Activated CD4-positive, alpha-beta T cell treated with anti-CD3 and anti-CD28 coated beads, Interleukin-2, amount 10 ng/mL, durations not matched to agents 24 days and 14 days (primary cell): ENCODE data around the gene MFF. TPM values are rescaled to one million over a fixed set of nuclear protein-coding genes. Genes with fewer than 3 reads are reported as not detected.
"Not testable (repeated sequence)": the region's sequence is repeated elsewhere in the genome, so short reads cannot be mapped to it uniquely, and the experiment has no call there.

ENCODE experiments used
- DNase-seq: peaks from one replicate; pipeline ENCODE4 v3.0.0; 2022
- H3K27ac Mint-ChIP-seq: one replicate; pipeline ENCODE4 v1.8.0; 2022; ENCODE audit warnings: mild to moderate bottlenecking, mixed read lengths
- H3K27me3 Mint-ChIP-seq: one replicate; pipeline ENCODE4 v1.8.0; 2022; ENCODE audit warnings: mixed read lengths
- H3K36me3 Mint-ChIP-seq: one replicate; pipeline ENCODE4 v1.8.0; 2022; ENCODE audit warnings: low read depth, mild to moderate bottlenecking, mixed read lengths
- H3K4me1 Mint-ChIP-seq: one replicate; pipeline ENCODE4 v1.8.0; 2021; ENCODE audit warnings: mixed read lengths
- H3K4me3 Mint-ChIP-seq: one replicate; pipeline ENCODE4 v1.8.0; 2022; ENCODE audit warnings: mild to moderate bottlenecking, moderate library complexity, mixed read lengths
- H3K9me3 Mint-ChIP-seq: one replicate; pipeline ENCODE4 v1.8.0; 2021; ENCODE audit warnings: mixed read lengths
- intact Hi-C: fragments of 100-400 bp; cut with micrococcal nuclease; formaldehyde crosslinking; loops from one replicate; pipeline ENCODE4 v1.15.1; 2023
- total RNA-seq: library from RNA; stranded (reverse); gene quantifications from 2 replicates; pipeline ENCODE4 v1.2.3, GENCODE V29; 2022

Gene MFF
- total RNA-seq, 1 donor from 2014 or later, result 71.6 TPM

DNA sequence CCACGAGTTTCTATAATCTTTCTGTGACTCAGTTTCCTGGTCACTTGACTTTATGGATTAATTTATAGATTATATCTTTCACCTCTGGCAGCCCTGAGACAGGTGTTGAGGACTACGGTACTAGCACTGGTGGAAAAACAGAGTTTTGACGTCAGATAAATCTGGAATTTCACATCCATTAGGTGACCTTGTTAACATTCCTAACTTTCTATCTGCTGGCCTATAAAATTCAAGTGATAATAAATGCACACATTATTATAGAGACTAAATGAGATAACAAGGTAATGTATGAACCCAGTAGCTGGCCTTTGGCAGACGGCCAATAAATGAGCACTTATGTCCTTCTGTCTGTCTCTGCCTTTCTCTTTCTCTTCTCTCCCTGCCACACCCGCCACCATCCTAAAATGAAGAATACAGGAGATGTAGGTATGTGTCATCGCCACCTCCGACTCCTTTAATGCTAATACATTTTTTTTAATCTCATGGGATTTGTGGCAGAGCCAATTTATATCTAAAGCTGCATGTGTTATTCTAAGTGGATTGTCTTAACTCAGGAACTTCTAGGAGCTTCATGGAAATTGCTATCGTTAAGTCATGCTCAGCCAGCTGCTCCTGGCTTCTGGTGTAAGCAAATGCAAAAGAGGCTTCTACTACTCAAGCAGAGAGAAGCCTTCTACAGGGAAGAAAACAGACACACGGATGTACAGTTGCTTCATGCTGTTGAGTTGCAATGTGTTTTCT is 51.8 kb downstream of the MFF start:
- Mint-ChIP-seq H3K36me3 (no peaks in the 10 kb centered on the region), H3K4me3 (no peak overlapping the region), H3K9me3 (no peaks in the 10 kb centered on the region), H3K27ac (no peak overlapping the region), H3K4me1 (peaks cover 8% of the 10 kb centered on the region), H3K27me3 (no peaks in the 10 kb centered on the region)
- no peak for DNase-seq
- intact Hi-C loops, result no loop called here

DNA sequence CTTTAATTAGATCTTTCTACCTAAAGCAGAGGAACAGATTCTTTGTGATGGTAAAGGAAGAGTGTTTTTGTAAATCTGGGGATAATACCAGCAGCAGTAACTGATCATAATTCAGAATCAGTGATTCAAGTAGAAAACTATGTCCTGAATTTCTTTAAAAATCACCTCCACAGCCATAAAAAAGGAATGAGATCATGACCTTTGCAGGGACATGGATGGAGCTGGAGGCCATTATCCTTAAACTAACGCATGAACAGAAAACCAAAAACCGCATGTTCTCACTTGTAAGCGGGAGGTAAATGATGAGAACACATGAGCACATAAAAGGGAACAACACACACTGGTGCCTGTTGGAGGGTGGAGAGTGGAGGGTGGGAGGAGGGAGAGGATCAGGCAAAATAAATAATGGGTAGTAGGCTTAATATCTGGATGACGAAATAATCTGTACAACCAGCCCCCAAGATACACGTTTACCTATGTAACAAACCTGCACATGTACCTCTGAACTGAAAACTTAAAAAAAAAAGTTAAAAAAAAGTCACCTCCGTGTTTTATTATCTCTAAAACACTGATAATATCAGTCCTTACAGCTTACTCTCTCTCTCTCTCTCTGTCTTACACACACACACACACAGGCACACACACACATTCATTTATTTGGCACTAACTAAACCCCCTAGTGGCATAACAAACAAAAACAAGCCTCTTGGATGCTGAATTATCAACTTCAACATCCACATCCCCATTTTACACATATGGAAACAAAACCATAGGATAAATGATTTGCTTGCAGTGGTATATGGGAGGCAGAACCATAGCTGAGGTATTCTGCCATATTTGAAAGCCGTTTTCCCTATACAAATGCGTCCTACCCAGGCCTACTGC is 52.7 kb downstream of the MFF start:
- intact Hi-C loops, result no loop called here
- Mint-ChIP-seq H3K9me3 (peaks cover 3% of the 10 kb centered on the region), H3K27ac (no peak overlapping the region), H3K4me1 (peaks cover 12% of the 10 kb centered on the region), H3K4me3 (no peak overlapping the region), H3K36me3 (no peaks in the 10 kb centered on the region), H3K27me3 (no peaks in the 10 kb centered on the region)
- DNase-seq, result no peak

DNA sequence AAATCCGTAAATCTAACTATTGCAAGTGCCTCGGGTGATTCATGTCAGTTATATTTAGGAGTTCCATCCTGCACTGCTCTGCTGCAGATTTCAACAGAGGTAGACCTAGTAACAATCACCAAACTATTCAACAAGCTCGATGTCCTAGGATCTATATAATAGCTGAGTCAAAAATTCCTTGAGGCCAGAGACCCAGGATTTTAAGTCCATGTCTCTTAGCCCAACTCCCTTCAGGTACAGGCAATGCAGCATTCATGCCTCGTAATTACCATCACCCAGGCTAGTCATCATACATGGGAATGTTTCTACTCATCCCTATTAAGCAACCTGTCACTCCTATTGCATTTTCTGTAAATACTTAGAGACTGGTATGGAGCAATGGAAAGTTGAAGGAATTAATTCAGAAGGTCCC is 53.3 kb downstream of the MFF start:
- H3K9me3 Mint-ChIP-seq, result peaks cover 3% of the 10 kb centered on the region
- intact Hi-C loops, result no loop called here
- H3K4me3 Mint-ChIP-seq, result no peak overlapping the region
- no peak for DNase-seq
- H3K27ac Mint-ChIP-seq, result no peak overlapping the region
- H3K36me3 Mint-ChIP-seq, result no peaks in the 10 kb centered on the region
- no peaks in the 10 kb centered on the region for H3K27me3 Mint-ChIP-seq
- H3K4me1 Mint-ChIP-seq, result peaks cover 9% of the 10 kb centered on the region

DNA sequence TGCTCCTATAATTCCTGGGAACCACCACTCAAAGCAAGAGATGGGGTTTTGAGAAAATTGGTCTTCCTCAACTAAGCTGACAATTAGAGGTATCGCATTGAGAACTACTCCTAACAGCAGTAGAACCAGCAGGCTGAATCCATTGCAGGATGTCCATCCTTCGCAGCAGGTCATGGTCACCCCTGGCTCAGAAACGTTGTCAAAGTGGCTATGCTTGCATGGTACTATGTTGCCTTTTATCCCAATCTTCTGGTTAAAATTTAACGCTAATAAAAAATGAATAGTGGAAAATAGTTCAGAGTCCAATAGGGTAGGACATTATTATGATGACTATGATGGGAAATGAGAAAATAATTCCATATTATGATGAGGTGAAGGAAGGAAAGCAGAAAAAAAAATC is 54.0 kb downstream of the MFF start, which contains the start of gene TM4SF20:
Gene TM4SF20, minus strand, starts transcription at position 212 of the 400 bp plus-strand sequence. Its CDS starts 38 bp downstream, at position 174.
- Mint-ChIP-seq H3K4me1 (peaks cover 9% of the 10 kb centered on the region), H3K36me3 (no peaks in the 10 kb centered on the region), H3K27ac (no peak within 1 kb of the TSS), H3K9me3 (peaks cover 3% of the 10 kb centered on the region), H3K27me3 (no peaks in the 10 kb centered on the region), H3K4me3 (no peak within 1 kb of the TSS)
- DNase-seq, result no peak
- intact Hi-C loops, result no loop called here

DNA sequence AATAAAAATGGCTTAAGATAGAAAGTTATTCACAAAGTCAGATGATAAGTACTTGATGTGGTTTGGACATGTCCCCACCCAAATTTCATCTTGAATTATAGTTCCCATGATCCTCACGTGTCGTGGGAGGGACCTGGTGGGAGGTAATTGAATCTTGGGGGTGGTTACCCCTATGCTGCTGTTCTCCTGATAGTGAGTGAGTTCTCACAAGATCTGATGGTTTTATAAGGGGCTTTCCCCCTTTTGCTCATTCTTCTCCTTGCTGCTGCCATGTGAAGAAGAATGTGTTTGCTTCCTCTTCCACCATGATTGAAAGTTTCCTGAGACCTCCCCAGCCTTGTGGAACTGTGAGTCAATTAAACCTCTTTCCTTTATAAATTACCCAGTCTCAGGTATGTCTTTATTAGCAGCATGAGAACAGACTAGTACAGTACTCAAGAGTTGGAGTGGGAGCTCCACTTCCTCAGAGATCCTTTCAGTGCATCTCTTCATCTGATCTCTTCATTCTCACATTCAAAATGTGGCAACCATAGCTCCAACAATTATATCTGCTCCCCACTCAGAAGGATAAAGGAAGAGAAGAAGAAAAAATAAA is 57.3 kb downstream of the MFF start:
- intact Hi-C loops, DNase-seq, H3K9me3 Mint-ChIP-seq, H3K27me3 Mint-ChIP-seq, H3K4me3 Mint-ChIP-seq, H3K36me3 Mint-ChIP-seq, H3K27ac Mint-ChIP-seq: not testable (repeated sequence)
- peaks cover 12% of the 10 kb centered on the region for H3K4me1 Mint-ChIP-seq

DNA sequence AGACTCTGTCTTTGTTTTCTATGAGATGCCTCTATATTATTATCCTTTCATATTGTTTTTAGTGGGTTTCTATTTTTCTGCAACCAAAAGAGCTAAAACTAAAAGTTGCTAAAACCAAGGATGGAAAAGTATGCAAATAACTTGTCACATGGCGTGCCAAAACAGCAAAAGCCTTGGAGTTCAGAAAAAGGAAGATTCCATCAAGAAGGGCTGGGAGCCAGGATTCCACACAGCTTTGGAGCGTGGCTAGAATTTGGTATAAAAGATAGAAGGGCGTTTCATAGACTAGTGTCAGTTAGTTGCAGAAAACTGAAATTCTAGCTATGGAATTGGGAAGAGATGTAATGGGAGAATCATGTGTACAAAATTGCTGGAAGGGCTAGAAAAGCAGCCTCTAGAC is 58.6 kb downstream of the MFF start:
- Mint-ChIP-seq H3K27me3 (no peaks in the 10 kb centered on the region), H3K36me3 (no peaks in the 10 kb centered on the region), H3K4me1 (peaks cover 12% of the 10 kb centered on the region), H3K27ac (no peak overlapping the region), H3K9me3 (peaks cover 3% of the 10 kb centered on the region), H3K4me3 (no peak overlapping the region)
- DNase-seq, result no peak
- intact Hi-C loops, result no loop called here

DNA sequence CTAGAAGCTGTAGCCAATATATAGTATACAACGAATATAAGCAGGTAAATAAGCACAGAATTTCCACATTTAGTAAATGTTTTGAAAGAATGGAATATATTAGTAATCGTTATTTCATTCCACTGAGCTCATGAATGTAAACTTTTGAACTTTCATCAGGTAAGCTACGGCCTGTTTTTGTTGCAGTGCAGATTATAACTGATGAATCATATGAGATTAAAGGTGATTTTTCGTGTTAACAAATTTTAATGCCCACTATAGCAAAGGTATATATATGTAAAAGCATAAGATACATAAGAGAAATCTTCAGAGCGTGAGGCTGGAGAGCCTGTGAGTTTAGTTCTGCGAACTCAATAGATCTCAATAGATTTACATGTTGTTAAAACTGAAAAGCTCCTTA is 61.6 kb downstream of the MFF start:
- Mint-ChIP-seq H3K27ac (no peak overlapping the region), H3K4me3 (no peak overlapping the region), H3K4me1 (peaks cover 12% of the 10 kb centered on the region), H3K36me3 (no peaks in the 10 kb centered on the region), H3K27me3 (no peaks in the 10 kb centered on the region), H3K9me3 (peaks cover 3% of the 10 kb centered on the region)
- DNase-seq, result no peak
- intact Hi-C loops, result no loop called here

DNA sequence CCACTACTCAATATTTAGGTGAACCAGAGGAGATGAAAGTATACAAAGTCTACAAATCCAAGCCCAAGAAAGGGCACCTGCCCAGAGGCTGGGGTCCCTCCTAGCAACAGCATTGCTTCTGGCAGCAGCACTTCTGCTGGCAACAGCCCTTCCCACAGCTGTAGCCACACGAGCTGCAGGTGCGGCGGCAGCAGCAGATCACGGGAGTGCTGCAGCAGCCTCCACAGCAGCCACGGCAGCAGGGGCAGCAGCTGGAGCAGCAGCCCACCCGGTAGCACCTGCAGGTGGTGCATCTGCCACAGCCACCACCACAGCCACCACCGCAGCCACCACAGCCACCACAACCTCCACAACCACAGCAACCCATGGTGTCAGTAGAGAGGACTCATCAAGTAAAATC is 62.5 kb downstream of the MFF start, which contains the start of gene SCYGR1:
Gene SCYGR1, minus strand, starts transcription at position 367 of the 400 bp plus-strand sequence. Its CDS starts 0 bp downstream, at position 367.
- H3K27me3 Mint-ChIP-seq, H3K36me3 Mint-ChIP-seq, H3K4me1 Mint-ChIP-seq, H3K4me3 Mint-ChIP-seq, H3K27ac Mint-ChIP-seq, DNase-seq, H3K9me3 Mint-ChIP-seq, intact Hi-C loops: not testable (repeated sequence)

DNA sequence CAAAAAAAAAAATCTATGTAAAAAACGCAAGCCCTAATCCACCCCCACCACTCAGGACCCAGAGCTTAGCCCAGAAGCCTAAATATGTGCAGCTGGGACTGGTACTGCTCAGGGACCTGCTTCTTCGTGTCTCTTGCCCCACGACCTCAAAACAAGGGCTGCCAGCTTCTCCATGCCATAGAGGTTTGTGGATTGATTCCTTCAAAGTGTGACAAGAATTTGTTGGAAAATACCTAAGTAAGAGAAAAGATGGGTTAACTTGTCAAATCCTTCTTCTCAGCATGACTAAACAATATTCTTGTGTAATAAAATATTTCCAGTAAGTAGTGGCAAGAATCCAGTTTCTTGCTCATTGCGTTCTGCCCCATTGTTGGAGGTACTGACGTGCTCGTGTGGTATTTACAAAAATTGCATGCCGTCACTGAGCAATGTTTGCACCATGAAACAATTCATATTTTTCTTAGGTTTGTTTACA is 63.5 kb downstream of the MFF start:
- no peak for DNase-seq
- Mint-ChIP-seq H3K4me3 (no peak overlapping the region), H3K36me3 (no peaks in the 10 kb centered on the region), H3K27me3 (no peaks in the 10 kb centered on the region), H3K27ac (no peak overlapping the region), H3K4me1 (peaks cover 6% of the 10 kb centered on the region), H3K9me3 (no peaks in the 10 kb centered on the region)
- intact Hi-C loops, result no loop called here

DNA sequence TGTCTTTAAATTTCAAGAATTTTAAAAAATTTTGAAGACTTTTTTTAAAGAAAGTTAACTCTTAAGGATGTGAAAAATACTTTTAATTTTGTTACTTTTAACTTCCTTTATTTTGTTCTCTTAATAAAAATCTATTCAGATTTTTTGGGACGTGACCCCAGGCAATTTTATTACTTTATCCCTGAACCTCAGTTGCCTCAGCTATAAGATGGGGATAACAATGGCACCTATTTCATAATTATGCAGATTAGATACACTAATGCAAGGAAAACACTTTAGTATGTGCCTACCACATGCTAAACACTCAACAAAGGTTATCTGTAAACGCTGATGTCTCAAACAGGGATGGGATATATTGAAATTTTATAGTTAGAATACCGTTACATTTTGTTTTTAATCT is 64.2 kb downstream of the MFF start:
- intact Hi-C loops, result no loop called here
- H3K4me3 Mint-ChIP-seq, result no peak overlapping the region
- no peaks in the 10 kb centered on the region for H3K27me3 Mint-ChIP-seq
- H3K4me1 Mint-ChIP-seq, result peaks cover 6% of the 10 kb centered on the region
- no peak overlapping the region for H3K27ac Mint-ChIP-seq
- no peak for DNase-seq
- H3K9me3 Mint-ChIP-seq, result no peaks in the 10 kb centered on the region
- H3K36me3 Mint-ChIP-seq, result no peaks in the 10 kb centered on the region

DNA sequence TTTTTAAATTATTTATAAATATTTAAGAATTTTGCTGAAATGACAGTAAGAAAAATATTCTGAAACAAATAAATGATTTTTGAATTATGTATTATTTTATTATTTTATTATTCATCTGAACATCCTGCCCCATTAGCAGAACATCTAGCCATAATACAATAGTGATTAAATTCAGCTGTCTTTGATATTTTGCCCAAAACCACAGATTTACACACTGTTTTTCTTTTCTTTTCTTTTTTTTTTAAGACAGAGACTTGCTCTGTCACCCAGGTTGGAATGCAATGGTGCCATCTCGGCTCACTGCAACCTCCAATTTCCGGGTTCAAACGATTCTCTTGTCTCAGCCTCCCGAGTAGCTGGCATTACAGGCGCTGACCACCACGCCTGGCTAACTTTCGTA is 64.6 kb downstream of the MFF start:
- Mint-ChIP-seq H3K4me1 (peaks cover 6% of the 10 kb centered on the region), H3K27me3 (no peaks in the 10 kb centered on the region), H3K4me3 (no peak overlapping the region), H3K36me3 (no peaks in the 10 kb centered on the region), H3K27ac (no peak overlapping the region), H3K9me3 (no peaks in the 10 kb centered on the region)
- no peak for DNase-seq
- intact Hi-C loops, result no loop called here

DNA sequence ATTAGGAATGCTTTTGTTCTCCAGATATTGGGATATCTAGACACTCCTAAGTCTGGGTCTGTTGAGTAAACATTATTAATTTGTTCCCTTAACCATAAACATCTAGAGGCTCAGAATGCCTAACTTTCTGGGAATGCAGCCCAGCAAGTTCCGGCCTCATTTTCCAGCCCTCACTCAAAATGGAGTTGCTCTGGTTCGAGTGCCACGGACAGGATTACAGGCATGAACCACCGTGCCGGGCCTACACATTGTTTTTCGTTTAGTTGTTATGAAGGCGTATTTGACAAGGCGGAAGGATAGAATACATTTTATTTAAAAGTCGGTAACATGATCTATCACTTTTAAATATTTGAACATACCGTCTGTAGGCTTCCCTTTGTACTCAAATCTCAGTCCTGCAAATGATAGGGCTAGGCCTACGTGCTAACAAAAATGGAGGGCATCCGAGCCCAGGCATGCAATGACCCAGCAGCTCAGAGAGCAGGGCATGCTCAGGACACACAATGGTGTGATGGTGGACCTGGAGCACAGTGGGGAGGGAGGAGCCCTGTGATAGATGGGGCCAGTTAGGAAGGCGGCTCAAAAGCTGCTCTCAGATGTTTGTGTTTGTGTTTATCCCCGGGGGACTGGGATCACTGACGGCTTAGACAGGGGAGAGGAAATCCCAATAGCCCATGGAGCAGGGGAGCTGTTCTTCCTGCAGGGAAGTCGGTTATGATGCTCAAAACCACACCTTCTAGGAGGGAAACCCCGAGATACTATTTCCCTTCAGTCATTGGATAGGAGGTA is 65.6 kb downstream of the MFF start:
- intact Hi-C loops, result no loop called here

DNA sequence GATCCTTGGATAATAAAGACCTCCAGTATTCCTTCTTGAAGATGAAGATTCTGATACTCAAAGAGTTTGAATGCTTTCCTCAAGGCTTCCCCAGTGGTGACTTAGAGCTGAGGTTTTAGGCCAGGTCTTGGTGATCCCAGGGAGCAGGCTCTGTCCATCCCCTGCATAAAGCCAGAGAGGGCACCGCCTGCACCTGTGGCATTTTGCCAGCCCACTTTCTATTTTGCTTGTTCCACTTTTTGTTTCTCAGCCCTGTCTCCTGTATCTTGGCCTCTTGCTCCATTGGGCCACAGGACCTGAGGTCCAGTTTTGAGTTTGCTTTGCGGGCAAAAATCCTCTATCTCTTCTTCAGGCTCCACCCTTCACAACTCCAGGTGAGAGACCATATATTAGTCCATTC is 69.3 kb downstream of the MFF start:
- Mint-ChIP-seq H3K4me1 (peaks cover 8% of the 10 kb centered on the region), H3K27me3 (no peaks in the 10 kb centered on the region), H3K36me3 (no peaks in the 10 kb centered on the region), H3K9me3 (no peaks in the 10 kb centered on the region), H3K4me3 (no peak overlapping the region), H3K27ac (peak overlapping the region; percentile 51)
- no peak for DNase-seq
- intact Hi-C loops, result no loop called here

More for the DNA sequence above, 65.6 kb downstream of the MFF start:
- no peak overlapping the region for H3K27ac Mint-ChIP-seq
- no peak overlapping the region for H3K4me3 Mint-ChIP-seq
- H3K36me3 Mint-ChIP-seq, result no peaks in the 10 kb centered on the region
- H3K9me3 Mint-ChIP-seq, result no peaks in the 10 kb centered on the region
- peaks cover 6% of the 10 kb centered on the region for H3K4me1 Mint-ChIP-seq
- H3K27me3 Mint-ChIP-seq, result no peaks in the 10 kb centered on the region
- DNase-seq, result no peak
